ENCODE results near the gene BHLHE40. TPM values are rescaled to one million over a fixed set of nuclear protein-coding genes. Genes with fewer than 3 reads are reported as not detected.

The BHLHE40 gene
- total RNA-seq, 1 donor from 2014 or later = 15.2 TPM

- no peaks in the 10 kb centered on the region for H3K36me3 Mint-ChIP-seq (ENCODE audit: low read depth, unreplicated experiment)
- no peak overlapping the region for H3K27ac Mint-ChIP-seq (ENCODE audit: unreplicated experiment)
- H3K4me1 Mint-ChIP-seq (ENCODE audit: unreplicated experiment) = peaks cover 12% of the 10 kb centered on the region
- no peak overlapping the region for H3K4me3 Mint-ChIP-seq (ENCODE audit: unreplicated experiment)
- H3K27me3 Mint-ChIP-seq (ENCODE audit: unreplicated experiment) = peaks cover 9% of the 10 kb centered on the region
- DNase-seq (ENCODE audit: low spot score) = no peak
- no peak for TF ChIP-seq CTCF (IDR thresholded peaks at IDR 0.05; ENCODE audit: unreplicated experiment)
- H3K9me3 Mint-ChIP-seq (ENCODE audit: unreplicated experiment) = no peaks in the 10 kb centered on the region
Measured at GRCh38 chr3:5022966-5023776, 43.9 kb downstream of the BHLHE40 start.

- Mint-ChIP-seq H3K27ac (ENCODE audit: unreplicated experiment) (no peak overlapping the region), H3K4me3 (ENCODE audit: unreplicated experiment) (no peak overlapping the region), H3K4me1 (ENCODE audit: unreplicated experiment) (peaks cover 12% of the 10 kb centered on the region), H3K36me3 (ENCODE audit: low read depth, unreplicated experiment) (no peaks in the 10 kb centered on the region), H3K9me3 (ENCODE audit: unreplicated experiment) (no peaks in the 10 kb centered on the region), H3K27me3 (ENCODE audit: unreplicated experiment) (peaks cover 7% of the 10 kb centered on the region)
- no peak for TF ChIP-seq CTCF (IDR thresholded peaks at IDR 0.05; ENCODE audit: unreplicated experiment)
- no peak for DNase-seq (ENCODE audit: low spot score)
Measured at GRCh38 chr3:5023777-5024346, 44.6 kb downstream of the BHLHE40 start.

GRCh38 chr3:5026046-5026362, 46.8 kb downstream of the BHLHE40 start:
- no peaks in the 10 kb centered on the region for H3K36me3 Mint-ChIP-seq (ENCODE audit: low read depth, unreplicated experiment)
- peak overlapping the region; percentile 52 for H3K27ac Mint-ChIP-seq (ENCODE audit: unreplicated experiment)
- DNase-seq (ENCODE audit: low spot score) = no peak
- peaks cover 11% of the 10 kb centered on the region for H3K4me1 Mint-ChIP-seq (ENCODE audit: unreplicated experiment)
- H3K27me3 Mint-ChIP-seq (ENCODE audit: unreplicated experiment) = peaks cover 8% of the 10 kb centered on the region
- TF ChIP-seq CTCF (IDR thresholded peaks at IDR 0.05; ENCODE audit: unreplicated experiment) = no peak
- H3K9me3 Mint-ChIP-seq (ENCODE audit: unreplicated experiment) = no peaks in the 10 kb centered on the region
- no peak overlapping the region for H3K4me3 Mint-ChIP-seq (ENCODE audit: unreplicated experiment)

GRCh38 chr3:5029715-5030114, 50.5 kb downstream of the BHLHE40 start:
- TF ChIP-seq CTCF (IDR thresholded peaks at IDR 0.05; ENCODE audit: unreplicated experiment) = no peak
- Mint-ChIP-seq H3K27ac (ENCODE audit: unreplicated experiment) (no peak overlapping the region), H3K36me3 (ENCODE audit: low read depth, unreplicated experiment) (no peaks in the 10 kb centered on the region), H3K27me3 (ENCODE audit: unreplicated experiment) (peaks cover 9% of the 10 kb centered on the region), H3K4me1 (ENCODE audit: unreplicated experiment) (peaks cover 16% of the 10 kb centered on the region), H3K4me3 (ENCODE audit: unreplicated experiment) (no peak overlapping the region), H3K9me3 (ENCODE audit: unreplicated experiment) (no peaks in the 10 kb centered on the region)
- no peak for DNase-seq (ENCODE audit: low spot score)

- H3K27me3 Mint-ChIP-seq (ENCODE audit: unreplicated experiment) = peaks cover 9% of the 10 kb centered on the region
Measured at GRCh38 chr3:5030152-5030551, 50.9 kb downstream of the BHLHE40 start.

More at GRCh38 chr3:5030152-5030551, 50.9 kb downstream of the BHLHE40 start:
- no peak overlapping the region for H3K4me3 Mint-ChIP-seq (ENCODE audit: unreplicated experiment)
- no peaks in the 10 kb centered on the region for H3K9me3 Mint-ChIP-seq (ENCODE audit: unreplicated experiment)
- no peaks in the 10 kb centered on the region for H3K36me3 Mint-ChIP-seq (ENCODE audit: low read depth, unreplicated experiment)
- no peak for DNase-seq (ENCODE audit: low spot score)
- no peak overlapping the region for H3K27ac Mint-ChIP-seq (ENCODE audit: unreplicated experiment)
- peaks cover 16% of the 10 kb centered on the region for H3K4me1 Mint-ChIP-seq (ENCODE audit: unreplicated experiment)
- TF ChIP-seq CTCF (IDR thresholded peaks at IDR 0.05; ENCODE audit: unreplicated experiment) = no peak
